H1 (cell line): ENCODE measurements around the gene ANKFY1. TPM values are rescaled to one million over a fixed set of nuclear protein-coding genes. Genes with fewer than 3 reads are reported as not detected.

ENCODE experiments used
- CEBPB ChIP-seq: IDR thresholded peaks from 2 replicates; pipeline ENCODE4 v1.6.1; 2012; ENCODE audit warnings: low read depth, low read length
- CTBP2 ChIP-seq: IDR thresholded peaks from 2 replicates; pipeline ENCODE4 v1.7.0; 2011; ENCODE audit warnings: borderline replicate concordance, mild to moderate bottlenecking, moderate library complexity, mixed read lengths, low read length; ENCODE audit not compliant: insufficient read depth, insufficient read length
- JUN ChIP-seq: IDR thresholded peaks from 2 replicates; pipeline ENCODE4 v1.6.1; 2011; ENCODE audit warnings: low read depth, mild to moderate bottlenecking, improper control_type of control experiment, low read length
- polyA plus RNA-seq, 7 experiments: library from polyadenylated mRNA; depleted of rRNA in 3 of 7; stranded (reverse) in 5 of 7; unstranded in 2 of 7; fragments of >200 nt in 5 of 7; fragments of 200-250 nt in 2 of 7; gene quantifications; 1 replicate in 5 of 7; 2 replicates in 1 of 7; 4 replicates in 1 of 7; pipeline versions ENCODE4 v1.2.1 to v1.2.3, GENCODE V29; 2011 to 2013; ENCODE audit warnings: missing spikeins in 2 of 7, mixed read lengths in 2 of 7
- total RNA-seq: library from RNA; stranded (reverse); fragmentation: NEBNext Ultra II Directional; extraction: Animal tissue kit (Norgen Biotek cat#: 25700); gene quantifications from 2 replicates; pipeline ENCODE4 v1.2.1, GENCODE V29; 2021

Gene ANKFY1
- total and polyA plus RNA-seq, 2 of the 8 experiments (the other 6 are each of a cell fraction or from before 2014, with no cell fraction given) = 28.3 to 45.3 TPM

DNA sequence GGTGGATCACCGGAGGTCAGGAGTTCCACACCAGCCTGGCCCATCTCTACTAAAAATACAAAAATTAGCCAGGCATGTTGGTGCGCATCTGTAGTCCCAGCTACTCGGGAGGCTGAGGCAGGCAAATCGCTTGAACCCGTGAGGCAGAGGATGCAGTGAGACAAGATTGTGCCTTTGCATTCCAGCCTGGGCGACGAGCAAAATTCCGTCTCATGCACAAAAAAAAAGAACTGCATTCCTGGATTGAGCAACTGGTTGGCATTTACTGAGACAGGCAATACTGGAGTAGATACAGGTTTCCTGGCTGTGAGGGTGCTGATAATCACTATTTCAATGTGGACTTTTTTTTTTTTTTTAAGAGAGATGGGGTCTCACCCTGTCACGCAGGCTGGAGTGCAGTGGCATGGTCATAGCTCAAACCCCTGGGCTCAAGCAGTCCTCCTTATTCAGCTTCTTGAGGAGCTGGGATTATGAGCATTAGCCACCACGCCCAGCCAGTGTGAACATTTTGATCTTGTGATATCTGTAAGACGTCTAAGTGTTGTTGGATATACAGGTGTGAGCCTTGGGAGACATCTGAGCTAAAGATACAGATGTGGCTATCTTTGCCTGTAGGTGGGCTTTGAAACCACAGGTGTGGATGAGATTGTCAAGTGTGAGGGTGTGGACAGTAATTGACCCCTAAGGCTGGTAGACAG lies 115.0 kb downstream of the ANKFY1 start (continued):
- TF ChIP-seq CEBPB (no peak), CTBP2 (no peak), JUN (no peak)
